ENCODE measurements around the gene OGFR.

OGFR gene

GRCh38 chr20:62838128-62838891 is 33.7 kb downstream of the OGFR start:
- TF ChIP-seq EZH2phosphoT487 (IDR thresholded peaks at IDR 0.05; ENCODE audit: borderline replicate concordance, low read length) (no peak), CTCF (IDR thresholded peaks at IDR 0.05; ENCODE audit: low read depth, low read length, poor library complexity, severe bottlenecking) (no peak)
- no peaks in the 10 kb centered on the region for H3K27me3 ChIP-seq (ENCODE audit: control insufficient read depth, low read length)
- no peaks in the 10 kb centered on the region for H3K4me1 ChIP-seq (ENCODE audit: control insufficient read depth, low read length)
- H4K20me1 ChIP-seq (ENCODE audit: control insufficient read depth, insufficient read depth, low read depth, low read length), result no peaks in the 10 kb centered on the region
- no peak overlapping the region for H3K27ac ChIP-seq (ENCODE audit: low read depth, low read length)
- no peak overlapping the region for H3K4me3 ChIP-seq (ENCODE audit: low read length)
- H3K79me2 ChIP-seq (ENCODE audit: control insufficient read depth, low read length), result no peaks in the 10 kb centered on the region
- no peaks in the 10 kb centered on the region for H3K9me3 ChIP-seq (ENCODE audit: control insufficient read depth, insufficient read depth, low read length)
- no peak overlapping the region for H3K4me2 ChIP-seq (ENCODE audit: low read length)
- H3F3A ChIP-seq (ENCODE audit: control insufficient read depth, insufficient read depth), result peaks cover 3% of the 10 kb centered on the region; the same call in 1 of the 2 replicates
- H3K36me3 ChIP-seq (ENCODE audit: control insufficient read depth, low read length), result no peaks in the 10 kb centered on the region
- H3K9me2 ChIP-seq (replicated peaks; ENCODE audit: control insufficient read depth, low read length), result no peaks in the 10 kb centered on the region

GRCh38 chr20:62839261-62839660 is 34.6 kb downstream of the OGFR start:
- no peak overlapping the region for H3K4me3 ChIP-seq (ENCODE audit: low read length)
- no peak overlapping the region for H3K27ac ChIP-seq (ENCODE audit: low read depth, low read length)
- TF ChIP-seq EZH2phosphoT487 (IDR thresholded peaks at IDR 0.05; ENCODE audit: borderline replicate concordance, low read length), result no peak
- no peak for TF ChIP-seq CTCF (IDR thresholded peaks at IDR 0.05; ENCODE audit: low read depth, low read length, poor library complexity, severe bottlenecking)
- no peaks in the 10 kb centered on the region for H3K9me3 ChIP-seq (ENCODE audit: control insufficient read depth, insufficient read depth, low read length)
- H3K27me3 ChIP-seq (ENCODE audit: control insufficient read depth, low read length), result no peaks in the 10 kb centered on the region
- no peaks in the 10 kb centered on the region for H3K79me2 ChIP-seq (ENCODE audit: control insufficient read depth, low read length)
- H3K4me2 ChIP-seq (ENCODE audit: low read length), result no peak overlapping the region
- no peaks in the 10 kb centered on the region for H3K36me3 ChIP-seq (ENCODE audit: control insufficient read depth, low read length)
- no peaks in the 10 kb centered on the region for H3K9me2 ChIP-seq (replicated peaks; ENCODE audit: control insufficient read depth, low read length)
- no peaks in the 10 kb centered on the region for H3K4me1 ChIP-seq (ENCODE audit: control insufficient read depth, low read length)
- H4K20me1 ChIP-seq (ENCODE audit: control insufficient read depth, insufficient read depth, low read depth, low read length), result no peaks in the 10 kb centered on the region
- H3F3A ChIP-seq (ENCODE audit: control insufficient read depth, insufficient read depth), result peaks cover 3% of the 10 kb centered on the region; the same call in 1 of the 2 replicates

DNA sequence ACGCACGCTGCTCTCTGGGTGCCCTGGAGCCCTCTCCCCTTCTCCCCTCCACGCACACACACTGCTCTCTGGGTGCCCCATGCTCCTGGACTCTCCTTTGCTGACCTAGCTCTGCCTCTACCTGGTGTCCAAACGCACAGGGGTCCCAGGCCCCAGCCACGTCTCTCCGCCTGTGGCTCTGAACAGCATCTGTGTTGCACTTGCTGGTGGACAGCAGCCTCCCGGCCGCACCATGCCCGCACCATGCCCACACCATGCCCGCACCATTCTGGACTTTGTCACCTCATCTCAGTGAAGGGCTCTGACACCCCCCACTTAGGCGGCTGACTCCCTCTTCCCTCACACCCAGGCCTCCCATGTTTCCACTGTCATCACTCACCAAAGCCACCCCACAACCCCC is 35.2 kb downstream of the OGFR start:
- Histone ChIP-seq H3K79me2 (ENCODE audit: control insufficient read depth, low read length) (no peaks in the 10 kb centered on the region), H3F3A (ENCODE audit: control insufficient read depth, insufficient read depth) (peaks cover 3% of the 10 kb centered on the region; the same call in 1 of the 2 replicates), H3K9me2 (replicated peaks; ENCODE audit: control insufficient read depth, low read length) (no peaks in the 10 kb centered on the region), H4K20me1 (ENCODE audit: control insufficient read depth, insufficient read depth, low read depth, low read length) (no peaks in the 10 kb centered on the region), H3K9me3 (ENCODE audit: control insufficient read depth, insufficient read depth, low read length) (no peaks in the 10 kb centered on the region), H3K4me2 (ENCODE audit: low read length) (no peak overlapping the region), H3K27me3 (ENCODE audit: control insufficient read depth, low read length) (no peaks in the 10 kb centered on the region), H3K36me3 (ENCODE audit: control insufficient read depth, low read length) (no peaks in the 10 kb centered on the region), H3K4me1 (ENCODE audit: control insufficient read depth, low read length) (no peaks in the 10 kb centered on the region), H3K4me3 (ENCODE audit: low read length) (no peak overlapping the region), H3K27ac (ENCODE audit: low read depth, low read length) (no peak overlapping the region)
- no peak for TF ChIP-seq CTCF (IDR thresholded peaks at IDR 0.05; ENCODE audit: low read depth, low read length, poor library complexity, severe bottlenecking)
- no peak for TF ChIP-seq EZH2phosphoT487 (IDR thresholded peaks at IDR 0.05; ENCODE audit: borderline replicate concordance, low read length)

All from DOHH2 (cell line).